HepG2 (cell line): ENCODE results near the gene DPAGT1. TPM values are rescaled to one million over a fixed set of nuclear protein-coding genes. Genes with fewer than 3 reads are reported as not detected.

Experiments used
- DNMT1 ChIP-seq: sonication (generic); formaldehyde crosslinking; IDR thresholded peaks from 2 replicates; pipeline ENCODE4 v1.5.1; 2020; ENCODE audit warnings: mild to moderate bottlenecking, missing genetic modification reagents
- ISL2 ChIP-seq: sonication (generic); formaldehyde crosslinking; IDR thresholded peaks from 2 replicates; pipeline ENCODE4 v1.5.0; 2020; ENCODE audit warnings: missing genetic modification reagents
- MAZ ChIP-seq, 2 experiments: sonication (generic) in 1 of 2; formaldehyde crosslinking in 1 of 2; IDR thresholded peaks; 2 replicates each; pipeline versions ENCODE4 v1.5.0 to v1.6.1; 2012 to 2020; ENCODE audit warnings: low read depth in 2 of 2, mild to moderate bottlenecking in 2 of 2, borderline replicate concordance in 1 of 2, improper control_type of control experiment in 1 of 2, low read length in 1 of 2, missing genetic modification reagents in 1 of 2, moderate library complexity in 1 of 2
- MZF1 ChIP-seq: sonication (generic); formaldehyde crosslinking; IDR thresholded peaks from 2 replicates; pipeline ENCODE4 v1.8.1; 2023; ENCODE audit warnings: mild to moderate bottlenecking, missing genetic modification reagents, borderline replicate concordance
- NFKB2 ChIP-seq: sonication (generic); formaldehyde crosslinking; IDR thresholded peaks from 2 replicates; pipeline ENCODE4 v1.4.0; 2020; ENCODE audit warnings: missing genetic modification reagents, borderline replicate concordance
- XRCC5 ChIP-seq: fragments of 200-400 bp; formaldehyde crosslinking; optimal IDR thresholded peaks from 2 replicates; pipeline ENCODE3; 2017; ENCODE audit warnings: mild to moderate bottlenecking, low read length
- ZEB1 ChIP-seq: IDR thresholded peaks from 2 replicates; pipeline ENCODE4 v1.6.1; 2012; ENCODE audit warnings: mild to moderate bottlenecking, low read depth, inconsistent platforms; ENCODE audit not compliant: insufficient replicate concordance
- ZMYM4 ChIP-seq: sonication (generic); formaldehyde crosslinking; IDR thresholded peaks from 2 replicates; pipeline ENCODE4 v1.8.1; 2023; ENCODE audit warnings: mild to moderate bottlenecking, missing genetic modification reagents
- ZNF101 ChIP-seq: sonication (generic); formaldehyde crosslinking; IDR thresholded peaks from 2 replicates; pipeline ENCODE4 v1.4.0; 2020; ENCODE audit warnings: mild to moderate bottlenecking, low read depth, missing genetic modification reagents, borderline replicate concordance
- ZNF501 ChIP-seq: sonication (generic); formaldehyde crosslinking; IDR thresholded peaks from 2 replicates; pipeline ENCODE4 v1.5.1; 2020; ENCODE audit warnings: mild to moderate bottlenecking, moderate library complexity, missing genetic modification reagents
- ZNF713 ChIP-seq: sonication (generic); formaldehyde crosslinking; IDR thresholded peaks from 2 replicates; pipeline ENCODE4 v1.4.0; 2020; ENCODE audit warnings: mild to moderate bottlenecking, missing genetic modification reagents
- ZNF773 ChIP-seq: sonication (generic); formaldehyde crosslinking; IDR thresholded peaks from 2 replicates; pipeline ENCODE4 v1.4.0; 2020; ENCODE audit warnings: missing genetic modification reagents, borderline replicate concordance
- polyA plus RNA-seq, 8 experiments: library from polyadenylated mRNA; depleted of rRNA in 3 of 8; stranded (reverse) in 7 of 8; unstranded in 1 of 8; fragments of >200 nt; fragmentation: Illumina TruSeq in 4 of 8; extraction: Trizol in 4 of 8; gene quantifications; 2 replicates each; pipeline versions ENCODE4 v1.2.1 to v1.2.3, GENCODE V29; 2011 to 2016; ENCODE audit warnings: low read depth in 4 of 8, missing spikeins in 1 of 8, mixed read lengths in 1 of 8; ENCODE audit not compliant: insufficient read depth in 1 of 8
- total RNA-seq, 5 experiments: library from RNA; depleted of rRNA; stranded (reverse); fragments of >200 nt; fragmentation: Illumina TruSeq; extraction: Trizol; gene quantifications; 2 replicates each; pipeline ENCODE4 v1.2.3, GENCODE V29; 2016; ENCODE audit warnings: low read depth in 1 of 5
- TF ChIP-seq, protein P1 (sequence below), 2 experiments: IDR thresholded peaks; 2 replicates each; pipeline ENCODE4 v1.6.1; 2011 to 2012; ENCODE audit warnings: low read length in 2 of 2, borderline replicate concordance in 1 of 2, low read depth in 1 of 2, mild to moderate bottlenecking in 1 of 2, moderate library complexity in 1 of 2
- TF ChIP-seq, protein P2 (sequence below): IDR thresholded peaks from 2 replicates; pipeline ENCODE4 v1.6.1; 2016; ENCODE audit warnings: low read depth, missing genetic modification reagents, missing compliant biosample characterization
- TF ChIP-seq, protein P3 (sequence below): IDR thresholded peaks from 2 replicates; pipeline ENCODE4 v1.6.1; 2016; ENCODE audit warnings: low read depth, control low read depth
- TF ChIP-seq, protein P4 (sequence below): sonication (generic); formaldehyde crosslinking; IDR thresholded peaks from 2 replicates; pipeline ENCODE4 v1.4.0; 2020; ENCODE audit warnings: low read depth, mild to moderate bottlenecking, missing genetic modification reagents

DPAGT1 gene
- total and polyA plus RNA-seq, 2 of the 13 experiments (the other 11 are each of a cell fraction or from before 2014, with no cell fraction given) = 37.6 to 70.7 TPM

DNA sequence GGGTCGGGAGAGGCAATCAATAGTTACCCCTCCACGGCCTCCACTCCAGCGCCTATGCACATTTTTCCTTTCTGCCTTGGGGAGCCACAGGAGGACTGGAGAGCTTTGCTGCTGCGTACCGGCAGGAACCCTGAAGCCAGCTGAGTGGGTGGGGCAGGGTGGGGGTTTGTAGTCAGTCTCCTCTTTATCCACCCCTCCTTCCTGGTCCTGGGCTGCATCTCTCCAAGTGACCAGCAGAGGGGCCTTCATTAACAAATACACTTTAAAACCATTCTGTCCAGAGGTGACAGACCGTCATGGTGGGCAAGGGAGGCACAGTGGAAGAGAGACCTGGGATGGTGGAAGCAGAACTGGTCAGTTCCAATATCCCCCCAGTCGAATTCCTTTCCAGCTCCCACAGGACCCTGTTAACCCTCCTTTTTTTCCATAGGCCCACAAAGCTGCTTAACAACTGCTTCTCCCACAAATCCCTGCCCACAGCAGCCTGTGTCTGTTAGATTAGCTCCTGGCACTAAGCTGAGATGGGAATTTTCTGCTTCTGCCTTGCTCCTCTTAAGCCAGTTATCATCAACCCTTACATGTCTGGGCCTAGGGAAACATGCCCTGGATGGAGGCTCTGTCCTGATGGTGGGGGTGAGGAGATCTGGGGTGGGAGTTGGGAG is 43.3 kb upstream of the DPAGT1 start (continued):
- TF ChIP-seq, protein P1, sequence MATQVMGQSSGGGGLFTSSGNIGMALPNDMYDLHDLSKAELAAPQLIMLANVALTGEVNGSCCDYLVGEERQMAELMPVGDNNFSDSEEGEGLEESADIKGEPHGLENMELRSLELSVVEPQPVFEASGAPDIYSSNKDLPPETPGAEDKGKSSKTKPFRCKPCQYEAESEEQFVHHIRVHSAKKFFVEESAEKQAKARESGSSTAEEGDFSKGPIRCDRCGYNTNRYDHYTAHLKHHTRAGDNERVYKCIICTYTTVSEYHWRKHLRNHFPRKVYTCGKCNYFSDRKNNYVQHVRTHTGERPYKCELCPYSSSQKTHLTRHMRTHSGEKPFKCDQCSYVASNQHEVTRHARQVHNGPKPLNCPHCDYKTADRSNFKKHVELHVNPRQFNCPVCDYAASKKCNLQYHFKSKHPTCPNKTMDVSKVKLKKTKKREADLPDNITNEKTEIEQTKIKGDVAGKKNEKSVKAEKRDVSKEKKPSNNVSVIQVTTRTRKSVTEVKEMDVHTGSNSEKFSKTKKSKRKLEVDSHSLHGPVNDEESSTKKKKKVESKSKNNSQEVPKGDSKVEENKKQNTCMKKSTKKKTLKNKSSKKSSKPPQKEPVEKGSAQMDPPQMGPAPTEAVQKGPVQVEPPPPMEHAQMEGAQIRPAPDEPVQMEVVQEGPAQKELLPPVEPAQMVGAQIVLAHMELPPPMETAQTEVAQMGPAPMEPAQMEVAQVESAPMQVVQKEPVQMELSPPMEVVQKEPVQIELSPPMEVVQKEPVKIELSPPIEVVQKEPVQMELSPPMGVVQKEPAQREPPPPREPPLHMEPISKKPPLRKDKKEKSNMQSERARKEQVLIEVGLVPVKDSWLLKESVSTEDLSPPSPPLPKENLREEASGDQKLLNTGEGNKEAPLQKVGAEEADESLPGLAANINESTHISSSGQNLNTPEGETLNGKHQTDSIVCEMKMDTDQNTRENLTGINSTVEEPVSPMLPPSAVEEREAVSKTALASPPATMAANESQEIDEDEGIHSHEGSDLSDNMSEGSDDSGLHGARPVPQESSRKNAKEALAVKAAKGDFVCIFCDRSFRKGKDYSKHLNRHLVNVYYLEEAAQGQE (IDR thresholded peaks at IDR 0.05; ENCODE audit: borderline replicate concordance in 1 of 2, low read depth in 1 of 2, low read length in 2 of 2) = no peak
- TF ChIP-seq ZMYM4 (CRISPR knock-in tag) (no peak), MZF1 (no peak), ZNF101 (no peak), XRCC5 (peak; percentile 52), DNMT1 (no peak), ZNF773 (CRISPR knock-in tag) (no peak), NFKB2 (no peak), ISL2 (CRISPR knock-in tag) (no peak), ZNF501 (CRISPR knock-in tag) (0 out of 2 replicates have a peak, but pooled peaks have one; percentile 43), ZNF713 (CRISPR knock-in tag) (no peak), ZEB1 (no peak), MAZ (IDR thresholded peaks at IDR 0.05; ENCODE audit: borderline replicate concordance, low read depth, low read length) (0 out of 2 replicates have a peak, but pooled peaks have one; percentile 36), MAZ (CRISPR knock-in tag; IDR thresholded peaks at IDR 0.05; ENCODE audit: low read depth) (no peak)
- TF ChIP-seq, protein P2, sequence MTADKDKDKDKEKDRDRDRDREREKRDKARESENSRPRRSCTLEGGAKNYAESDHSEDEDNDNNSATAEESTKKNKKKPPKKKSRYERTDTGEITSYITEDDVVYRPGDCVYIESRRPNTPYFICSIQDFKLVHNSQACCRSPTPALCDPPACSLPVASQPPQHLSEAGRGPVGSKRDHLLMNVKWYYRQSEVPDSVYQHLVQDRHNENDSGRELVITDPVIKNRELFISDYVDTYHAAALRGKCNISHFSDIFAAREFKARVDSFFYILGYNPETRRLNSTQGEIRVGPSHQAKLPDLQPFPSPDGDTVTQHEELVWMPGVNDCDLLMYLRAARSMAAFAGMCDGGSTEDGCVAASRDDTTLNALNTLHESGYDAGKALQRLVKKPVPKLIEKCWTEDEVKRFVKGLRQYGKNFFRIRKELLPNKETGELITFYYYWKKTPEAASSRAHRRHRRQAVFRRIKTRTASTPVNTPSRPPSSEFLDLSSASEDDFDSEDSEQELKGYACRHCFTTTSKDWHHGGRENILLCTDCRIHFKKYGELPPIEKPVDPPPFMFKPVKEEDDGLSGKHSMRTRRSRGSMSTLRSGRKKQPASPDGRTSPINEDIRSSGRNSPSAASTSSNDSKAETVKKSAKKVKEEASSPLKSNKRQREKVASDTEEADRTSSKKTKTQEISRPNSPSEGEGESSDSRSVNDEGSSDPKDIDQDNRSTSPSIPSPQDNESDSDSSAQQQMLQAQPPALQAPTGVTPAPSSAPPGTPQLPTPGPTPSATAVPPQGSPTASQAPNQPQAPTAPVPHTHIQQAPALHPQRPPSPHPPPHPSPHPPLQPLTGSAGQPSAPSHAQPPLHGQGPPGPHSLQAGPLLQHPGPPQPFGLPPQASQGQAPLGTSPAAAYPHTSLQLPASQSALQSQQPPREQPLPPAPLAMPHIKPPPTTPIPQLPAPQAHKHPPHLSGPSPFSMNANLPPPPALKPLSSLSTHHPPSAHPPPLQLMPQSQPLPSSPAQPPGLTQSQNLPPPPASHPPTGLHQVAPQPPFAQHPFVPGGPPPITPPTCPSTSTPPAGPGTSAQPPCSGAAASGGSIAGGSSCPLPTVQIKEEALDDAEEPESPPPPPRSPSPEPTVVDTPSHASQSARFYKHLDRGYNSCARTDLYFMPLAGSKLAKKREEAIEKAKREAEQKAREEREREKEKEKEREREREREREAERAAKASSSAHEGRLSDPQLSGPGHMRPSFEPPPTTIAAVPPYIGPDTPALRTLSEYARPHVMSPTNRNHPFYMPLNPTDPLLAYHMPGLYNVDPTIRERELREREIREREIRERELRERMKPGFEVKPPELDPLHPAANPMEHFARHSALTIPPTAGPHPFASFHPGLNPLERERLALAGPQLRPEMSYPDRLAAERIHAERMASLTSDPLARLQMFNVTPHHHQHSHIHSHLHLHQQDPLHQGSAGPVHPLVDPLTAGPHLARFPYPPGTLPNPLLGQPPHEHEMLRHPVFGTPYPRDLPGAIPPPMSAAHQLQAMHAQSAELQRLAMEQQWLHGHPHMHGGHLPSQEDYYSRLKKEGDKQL (CRISPR knock-in tag) = no peak
- TF ChIP-seq, protein P3, sequence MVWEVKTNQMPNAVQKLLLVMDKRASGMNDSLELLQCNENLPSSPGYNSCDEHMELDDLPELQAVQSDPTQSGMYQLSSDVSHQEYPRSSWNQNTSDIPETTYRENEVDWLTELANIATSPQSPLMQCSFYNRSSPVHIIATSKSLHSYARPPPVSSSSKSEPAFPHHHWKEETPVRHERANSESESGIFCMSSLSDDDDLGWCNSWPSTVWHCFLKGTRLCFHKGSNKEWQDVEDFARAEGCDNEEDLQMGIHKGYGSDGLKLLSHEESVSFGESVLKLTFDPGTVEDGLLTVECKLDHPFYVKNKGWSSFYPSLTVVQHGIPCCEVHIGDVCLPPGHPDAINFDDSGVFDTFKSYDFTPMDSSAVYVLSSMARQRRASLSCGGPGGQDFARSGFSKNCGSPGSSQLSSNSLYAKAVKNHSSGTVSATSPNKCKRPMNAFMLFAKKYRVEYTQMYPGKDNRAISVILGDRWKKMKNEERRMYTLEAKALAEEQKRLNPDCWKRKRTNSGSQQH (CRISPR knock-in tag) = no peak
- TF ChIP-seq, protein P4, sequence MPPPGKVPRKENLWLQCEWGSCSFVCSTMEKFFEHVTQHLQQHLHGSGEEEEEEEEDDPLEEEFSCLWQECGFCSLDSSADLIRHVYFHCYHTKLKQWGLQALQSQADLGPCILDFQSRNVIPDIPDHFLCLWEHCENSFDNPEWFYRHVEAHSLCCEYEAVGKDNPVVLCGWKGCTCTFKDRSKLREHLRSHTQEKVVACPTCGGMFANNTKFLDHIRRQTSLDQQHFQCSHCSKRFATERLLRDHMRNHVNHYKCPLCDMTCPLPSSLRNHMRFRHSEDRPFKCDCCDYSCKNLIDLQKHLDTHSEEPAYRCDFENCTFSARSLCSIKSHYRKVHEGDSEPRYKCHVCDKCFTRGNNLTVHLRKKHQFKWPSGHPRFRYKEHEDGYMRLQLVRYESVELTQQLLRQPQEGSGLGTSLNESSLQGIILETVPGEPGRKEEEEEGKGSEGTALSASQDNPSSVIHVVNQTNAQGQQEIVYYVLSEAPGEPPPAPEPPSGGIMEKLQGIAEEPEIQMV = no peak
